Cortex of kidney (tissue), 1 donor: Measurements from ENCODE around the gene BRS3.
"Not testable (repeated sequence)": the region's sequence is repeated elsewhere in the genome, so short reads cannot be mapped to it uniquely, and the experiment has no call there.

Source experiments
- DNase-seq: peaks from one replicate; lab custom pipeline; 2025; lab: John Stamatoyannopoulos, UW

BRS3 gene

DNA sequence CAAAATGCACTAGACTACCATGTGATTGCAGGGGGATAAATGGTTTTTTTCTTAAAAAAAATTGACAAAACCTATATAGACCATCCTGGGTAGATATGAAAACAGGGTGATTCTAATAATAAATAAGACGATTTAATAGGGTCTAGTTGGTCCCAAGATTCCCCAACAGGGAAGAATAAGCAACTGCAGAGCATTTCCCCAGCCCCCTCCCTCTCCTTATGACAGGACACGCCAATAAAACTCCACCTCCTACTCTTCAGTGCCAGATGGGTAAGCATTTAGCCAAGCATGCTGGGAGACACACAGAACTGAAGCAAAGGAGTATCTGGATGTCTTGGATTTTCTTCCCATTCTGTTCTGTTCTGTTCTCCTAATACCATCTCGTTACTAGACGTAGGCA lies at the start of gene BRS3:
Gene BRS3 (plus strand): TSS at position 301 of the 400 bp plus-strand sequence. CDS start 168 bp downstream, outside the sequence.
- DNase-seq, result no peak

- DNase-seq, result no peak
Observed at GRCh38 chrX:136438192-136438591, 49.6 kb upstream of the BRS3 start.

GRCh38 chrX:136445674-136446073 lies 42.1 kb upstream of the BRS3 start:
- not testable (repeated sequence) for DNase-seq

GRCh38 chrX:136446208-136446607 lies 41.5 kb upstream of the BRS3 start:
- DNase-seq, result no peak

DNA sequence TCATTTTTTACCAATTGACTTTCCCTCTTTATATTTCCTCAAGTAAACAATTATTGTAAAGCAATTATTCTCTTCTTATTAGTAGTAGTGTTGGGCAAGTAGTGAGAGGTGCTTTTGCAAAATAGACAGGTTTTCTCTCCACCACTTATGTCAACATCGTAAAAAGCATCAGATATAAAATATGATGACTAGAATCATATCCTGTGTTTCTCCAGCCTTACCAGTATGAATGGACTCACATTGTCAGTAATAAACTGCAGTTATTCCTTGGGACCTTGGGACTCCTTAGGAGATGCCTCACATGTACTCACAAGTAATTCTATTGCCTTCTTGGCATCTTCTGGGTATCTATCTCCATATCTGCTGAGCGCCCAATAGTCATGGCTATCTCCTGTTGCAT lies 40.4 kb upstream of the BRS3 start:
- DNase-seq, result no peak

DNA sequence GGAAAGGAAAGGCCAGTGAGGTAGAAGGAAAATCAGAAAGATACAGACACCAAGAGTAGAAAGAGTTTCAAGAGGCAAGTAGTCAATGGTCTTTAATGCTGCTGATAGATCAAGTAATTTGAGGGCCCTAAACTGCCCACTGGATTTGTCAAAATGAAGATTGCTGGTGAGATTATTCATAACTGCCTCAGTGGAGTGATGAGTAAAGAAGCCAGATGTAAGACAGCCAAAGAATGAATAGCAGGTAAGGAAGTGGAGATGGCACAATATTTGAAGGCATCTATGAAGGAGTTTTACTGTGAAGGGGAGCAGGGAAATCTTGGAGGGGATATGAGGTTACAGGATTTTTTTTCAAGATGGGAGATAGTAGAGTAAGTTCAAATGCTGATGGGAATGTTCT lies 39.8 kb upstream of the BRS3 start:
- no peak for DNase-seq

GRCh38 chrX:136450050-136450830 lies 37.5 kb upstream of the BRS3 start:
- DNase-seq, result no peak

- DNase-seq, result no peak
Observed at GRCh38 chrX:136452614-136453013, 35.1 kb upstream of the BRS3 start.

DNA sequence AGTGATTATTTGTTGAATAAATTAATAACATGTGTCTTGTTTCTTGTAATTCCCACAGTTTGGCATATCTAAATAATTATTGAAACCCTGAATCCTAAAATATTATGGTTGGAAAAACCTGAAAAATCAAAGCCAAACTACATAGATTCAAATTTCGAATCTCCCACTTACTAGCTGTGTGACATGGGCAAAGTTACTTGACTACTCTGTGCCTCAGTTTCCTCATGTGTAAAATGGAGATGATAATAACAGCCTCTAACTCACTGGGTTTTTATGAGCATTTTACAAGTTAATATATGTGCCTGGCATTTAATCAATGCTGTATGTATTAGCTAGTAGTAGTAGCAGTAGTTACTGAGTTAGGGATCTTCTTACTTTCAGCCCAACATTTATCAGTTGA lies 34.6 kb upstream of the BRS3 start:
- no peak for DNase-seq

GRCh38 chrX:136453771-136454170 lies 34.0 kb upstream of the BRS3 start:
- DNase-seq, result no peak

GRCh38 chrX:136456133-136456532 lies 31.6 kb upstream of the BRS3 start:
- no peak for DNase-seq

GRCh38 chrX:136457303-136457917 lies 30.3 kb upstream of the BRS3 start:
- DNase-seq, result no peak

- no peak for DNase-seq
Observed at GRCh38 chrX:136464589-136464988, 23.2 kb upstream of the BRS3 start.

DNA sequence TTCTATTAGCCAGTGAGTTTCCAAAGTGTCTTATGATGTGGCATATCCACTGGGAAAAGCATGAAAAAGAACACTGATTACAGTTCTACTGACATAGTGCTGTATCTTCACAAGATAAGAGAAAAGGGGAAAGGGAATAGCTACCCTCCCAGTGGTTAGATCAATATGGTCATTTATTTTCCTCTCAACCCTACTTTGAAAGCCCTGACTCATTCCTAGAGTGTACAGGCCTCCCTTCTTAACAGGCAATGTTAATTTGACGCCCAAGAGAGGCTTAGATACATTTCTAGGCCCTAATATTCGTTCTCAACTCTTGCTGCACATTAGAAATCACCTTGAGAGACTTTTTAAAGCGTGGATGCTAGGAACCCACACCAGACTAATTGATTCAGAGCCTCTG lies 20.4 kb upstream of the BRS3 start:
- no peak for DNase-seq

- no peak for DNase-seq
Observed at GRCh38 chrX:136468391-136469103, 19.2 kb upstream of the BRS3 start.

GRCh38 chrX:136473663-136474062 lies 14.1 kb upstream of the BRS3 start:
- no peak for DNase-seq

- DNase-seq, result no peak
Observed at GRCh38 chrX:136475236-136475635, 12.5 kb upstream of the BRS3 start.

DNA sequence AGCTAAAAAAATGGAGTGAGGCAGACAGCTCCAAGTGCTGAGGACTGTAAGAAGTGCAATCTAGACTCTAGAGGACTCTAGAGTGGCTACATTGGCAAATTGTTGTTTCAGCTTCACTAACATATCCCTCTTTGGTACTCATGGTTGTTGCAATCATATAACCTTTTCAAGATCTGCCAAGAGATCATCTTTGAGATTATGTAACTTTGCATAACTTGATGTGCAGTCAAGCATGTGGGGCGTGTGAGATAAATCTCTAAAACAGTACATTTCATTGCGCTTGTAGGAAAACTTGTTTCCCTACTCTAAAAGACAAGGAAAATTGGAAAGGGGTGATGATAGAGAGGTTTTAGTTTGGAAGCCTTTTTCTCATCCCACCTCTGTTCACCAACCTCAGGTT lies 11.2 kb upstream of the BRS3 start:
- DNase-seq, result no peak

- no peak for DNase-seq
Observed at GRCh38 chrX:136477026-136477425, 10.7 kb upstream of the BRS3 start.

GRCh38 chrX:136480383-136480782 lies 7.4 kb upstream of the BRS3 start:
- DNase-seq, result no peak

- no peak for DNase-seq
Observed at GRCh38 chrX:136488706-136489105, 959 bp downstream of the BRS3 start.

DNA sequence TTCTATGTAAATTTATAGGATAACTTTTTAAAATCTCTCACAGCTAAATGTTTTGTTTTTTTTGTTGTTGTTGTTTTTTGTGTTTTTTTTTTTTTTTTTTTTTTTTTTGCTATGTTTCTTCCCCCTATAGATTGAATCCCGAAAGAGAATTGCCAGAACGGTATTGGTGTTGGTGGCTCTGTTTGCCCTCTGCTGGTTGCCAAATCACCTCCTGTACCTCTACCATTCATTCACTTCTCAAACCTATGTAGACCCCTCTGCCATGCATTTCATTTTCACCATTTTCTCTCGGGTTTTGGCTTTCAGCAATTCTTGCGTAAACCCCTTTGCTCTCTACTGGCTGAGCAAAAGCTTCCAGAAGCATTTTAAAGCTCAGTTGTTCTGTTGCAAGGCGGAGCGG lies 4.1 kb downstream of the BRS3 start:
- no peak for DNase-seq

DNA sequence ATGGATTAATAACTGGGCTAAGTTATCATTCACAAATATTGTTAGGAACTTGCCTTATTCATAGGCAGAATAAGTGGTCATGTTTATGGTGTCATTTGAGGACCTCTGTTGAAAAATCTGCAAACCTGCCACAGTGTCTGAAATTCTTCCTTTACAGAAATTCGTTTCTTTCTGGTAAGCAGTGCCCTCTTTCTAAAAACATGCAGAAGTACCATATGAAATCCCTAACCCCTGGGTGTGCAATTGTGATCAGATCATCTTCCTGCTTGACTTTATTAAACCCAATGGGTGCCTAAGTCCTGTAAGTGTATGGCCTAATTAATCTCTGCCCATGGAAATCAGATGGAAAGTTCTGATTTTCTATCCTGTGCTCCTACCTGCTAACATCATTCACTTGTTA lies 5.3 kb downstream of the BRS3 start:
- no peak for DNase-seq
